Breast epithelium (tissue), 4 donors: ENCODE results near the gene FHOD1. TPM values are rescaled to one million over a fixed set of nuclear protein-coding genes. Genes with fewer than 3 reads are reported as not detected.
A peak's percentile ranks its signal among the peaks of the same experiment; 100 is the strongest.

Experiments
- DNase-seq, 2 donors: peaks; one replicate each; pipeline ENCODE4 v3.0.0-alpha.2; 2019; ENCODE audit warnings: low spot score in 2 of 2
- H3K27ac ChIP-seq, 2 donors: fragments of 200-600 bp; sonication (generic) in 1 of 2; one replicate each; pipeline ENCODE4 v1.5.1; 2016 to 2019; ENCODE audit warnings: mild to moderate bottlenecking in 1 of 2
- H3K27me3 ChIP-seq, 2 donors: fragments of 200-600 bp; sonication (generic) in 1 of 2; one replicate each; pipeline versions ENCODE4 v1.5.1 to v1.6.0; 2017 to 2019; ENCODE audit warnings: control low read depth in 1 of 2, mild to moderate bottlenecking in 1 of 2
- H3K36me3 ChIP-seq: fragments of 200-600 bp; one replicate; pipeline ENCODE4 v1.5.1; 2019
- H3K4me1 ChIP-seq, 2 donors: fragments of 200-600 bp; sonication (generic); one replicate each; pipeline ENCODE4 v1.5.1; 2016 to 2019; ENCODE audit warnings: control low read depth in 1 of 2
- H3K4me3 ChIP-seq, 3 donors: fragments of 200-600 bp; sonication (generic); 1 replicate in 2 of 3; 2 replicates in 1 of 3; pipeline ENCODE4 v1.5.1; 2016 to 2019; ENCODE audit warnings: mild to moderate bottlenecking in 3 of 3, moderate library complexity in 2 of 3
- H3K9me3 ChIP-seq, 2 donors: fragments of 200-600 bp; sonication (generic) in 1 of 2; one replicate each; pipeline ENCODE4 v1.5.1; 2016 to 2019; ENCODE audit warnings: control low read depth in 1 of 2
- CTCF ChIP-seq, 3 donors: fragments of 450-650 bp; IDR thresholded peaks; one replicate each; pipeline ENCODE4 v1.5.1; 2016 to 2017; ENCODE audit warnings: antibody characterized with exemption in 3 of 3, mild to moderate bottlenecking in 3 of 3, moderate library complexity in 3 of 3
- POLR2A ChIP-seq: fragments of 450-650 bp; IDR thresholded peaks from one replicate; pipeline ENCODE4 v1.6.1; 2016; ENCODE audit warnings: antibody characterized with exemption, mild to moderate bottlenecking, moderate library complexity
- POLR2AphosphoS5 ChIP-seq, 3 donors: sonication (generic); formaldehyde crosslinking; IDR thresholded peaks; one replicate each; pipeline ENCODE4 v1.6.1; 2017; ENCODE audit warnings: antibody characterized with exemption in 3 of 3
- intact Hi-C: fragments of 100-400 bp; cut with DNase I; formaldehyde crosslinking; loops from one replicate; pipeline ENCODE4 v1.15.1; 2023; ENCODE audit warnings: low total_unique reads
- total RNA-seq, 3 donors: library from RNA; depleted of rRNA; stranded (reverse); fragments of >200 nt; gene quantifications; one replicate each; pipeline ENCODE4 v1.1.0, GENCODE V29; 2016

FHOD1 gene
- total RNA-seq, 3 donors from 2014 or later = 19.3 to 25.9 (median 22.6) TPM

- H3K36me3 ChIP-seq = no peaks in the 10 kb centered on the region
- TF ChIP-seq POLR2A (no peak), POLR2AphosphoS5 (IDR thresholded peaks at IDR 0.05) (no peak), CTCF (IDR thresholded peaks at IDR 0.05) (no peak)
- intact Hi-C loops = no loop called here
- H3K9me3 ChIP-seq = no peaks in the 10 kb centered on the region
- no peak for DNase-seq
- H3K4me3 ChIP-seq = peak within 1 kb of the TSS in 1 of 3 donors; percentile 39
- no peaks in the 10 kb centered on the region for H3K27me3 ChIP-seq
- H3K4me1 ChIP-seq = peaks cover 9 to 17% of the 10 kb centered on the region in 2 donors
- no peak within 1 kb of the TSS for H3K27ac ChIP-seq
Observed at GRCh38 chr16:67190041-67190440, 57.2 kb downstream of the FHOD1 start, which contains the start of gene EXOC3L1. TSS of gene EXOC3L1 (minus strand) at chr16:67190136. CDS start at chr16:67189676, 460 bp downstream.

GRCh38 chr16:67188798-67189197, 58.5 kb downstream of the FHOD1 start:
- H3K27me3 ChIP-seq = no peaks in the 10 kb centered on the region
- intact Hi-C loops = no loop called here
- H3K4me3 ChIP-seq = no peak overlapping the region
- no peaks in the 10 kb centered on the region for H3K36me3 ChIP-seq
- no peaks in the 10 kb centered on the region for H3K9me3 ChIP-seq
- peaks cover 13 to 22% of the 10 kb centered on the region in 2 donors for H3K4me1 ChIP-seq
- DNase-seq = no peak
- TF ChIP-seq CTCF (IDR thresholded peaks at IDR 0.05) (no peak), POLR2AphosphoS5 (IDR thresholded peaks at IDR 0.05) (no peak), POLR2A (no peak)
- no peak overlapping the region for H3K27ac ChIP-seq

- H3K27ac ChIP-seq = no peak overlapping the region
- intact Hi-C loops = no loop called here
- H3K9me3 ChIP-seq = no peaks in the 10 kb centered on the region
- no peak for DNase-seq
- H3K27me3 ChIP-seq = no peaks in the 10 kb centered on the region
- H3K4me3 ChIP-seq = no peak overlapping the region
- peaks cover 13 to 17% of the 10 kb centered on the region in 2 donors for H3K4me1 ChIP-seq
- TF ChIP-seq POLR2A (no peak), CTCF (IDR thresholded peaks at IDR 0.05) (no peak), POLR2AphosphoS5 (IDR thresholded peaks at IDR 0.05) (no peak)
- H3K36me3 ChIP-seq = no peaks in the 10 kb centered on the region
Observed at GRCh38 chr16:67188323-67188722, 59.0 kb downstream of the FHOD1 start.

GRCh38 chr16:67187175-67187890, 59.9 kb downstream of the FHOD1 start:
- H3K36me3 ChIP-seq = no peaks in the 10 kb centered on the region
- no peaks in the 10 kb centered on the region for H3K27me3 ChIP-seq
- intact Hi-C loops = no loop called here
- TF ChIP-seq POLR2AphosphoS5 (IDR thresholded peaks at IDR 0.05) (no peak), POLR2A (no peak), CTCF (IDR thresholded peaks at IDR 0.05) (no peak)
- peaks cover 7 to 9% of the 10 kb centered on the region in 2 donors for H3K4me1 ChIP-seq
- H3K4me3 ChIP-seq = no peak overlapping the region
- H3K27ac ChIP-seq = no peak overlapping the region
- no peaks in the 10 kb centered on the region for H3K9me3 ChIP-seq
- DNase-seq = no peak

GRCh38 chr16:67186550-67186950, 60.7 kb downstream of the FHOD1 start:
- intact Hi-C loops = no loop called here
- no peak for DNase-seq
- no peak for TF ChIP-seq CTCF (IDR thresholded peaks at IDR 0.05)
- TF ChIP-seq POLR2A = no peak
- no peak for TF ChIP-seq POLR2AphosphoS5 (IDR thresholded peaks at IDR 0.05)
- Histone ChIP-seq H3K27me3 (no peaks in the 10 kb centered on the region), H3K36me3 (no peaks in the 10 kb centered on the region), H3K4me3 (no peak overlapping the region), H3K9me3 (no peaks in the 10 kb centered on the region), H3K4me1 (peaks cover 7 to 9% of the 10 kb centered on the region in 2 donors), H3K27ac (no peak overlapping the region)
